ENCODE results near the gene NAP1L1.

The NAP1L1 gene

GRCh38 chr12:76083904-76084862 is at the start of gene NAP1L1:
Gene NAP1L1, minus strand, starts transcription at chr12:76084685. Its CDS starts 10,466 bp downstream, at chr12:76074219.
- DNase-seq = peak; percentile 93 to 95

- DNase-seq = no peak
Measured at GRCh38 chr12:76127588-76127987, 43.1 kb upstream of the NAP1L1 start.

- no peak for DNase-seq
Measured at GRCh38 chr12:76124456-76124855, 40.0 kb upstream of the NAP1L1 start.

- no peak for DNase-seq
Measured at GRCh38 chr12:76123259-76124212, 39.1 kb upstream of the NAP1L1 start.

- no peak for DNase-seq
Measured at GRCh38 chr12:76119887-76120286, 35.4 kb upstream of the NAP1L1 start.

- DNase-seq = no peak
Measured at GRCh38 chr12:76117751-76118150, 33.3 kb upstream of the NAP1L1 start.

GRCh38 chr12:76117067-76117691 is 32.7 kb upstream of the NAP1L1 start:
- DNase-seq = no peak

GRCh38 chr12:76113800-76114757 is 29.6 kb upstream of the NAP1L1 start:
- DNase-seq = no peak

GRCh38 chr12:76111209-76111749 is 26.8 kb upstream of the NAP1L1 start:
- DNase-seq = no peak

- DNase-seq = no peak
Measured at GRCh38 chr12:76109879-76110278, 25.4 kb upstream of the NAP1L1 start.

GRCh38 chr12:76108356-76108755 is 23.9 kb upstream of the NAP1L1 start:
- no peak for DNase-seq

- DNase-seq = no peak
Measured at GRCh38 chr12:76106631-76107030, 22.1 kb upstream of the NAP1L1 start.

GRCh38 chr12:76103958-76104357 is 19.5 kb upstream of the NAP1L1 start:
- DNase-seq = no peak

GRCh38 chr12:76101739-76102385 is 17.4 kb upstream of the NAP1L1 start:
- no peak for DNase-seq

- no peak for DNase-seq
Measured at GRCh38 chr12:76096079-76096646, 11.7 kb upstream of the NAP1L1 start.

- DNase-seq = no peak
Measured at GRCh38 chr12:76094754-76095153, 10.3 kb upstream of the NAP1L1 start.

- no peak for DNase-seq
Measured at GRCh38 chr12:76091246-76091754, 6.8 kb upstream of the NAP1L1 start.

GRCh38 chr12:76085520-76085868 is 1.0 kb upstream of the NAP1L1 start:
- DNase-seq = no peak

GRCh38 chr12:76084863-76085519 is 506 bp upstream of the NAP1L1 start:
- DNase-seq = peak; percentile 64 to 83

All from AML-193 (cell line).